ENCODE measurements around the gene DEDD2.
"Not testable (repeated sequence)": the region's sequence is repeated elsewhere in the genome, so short reads cannot be mapped to it uniquely, and the experiment has no call there.

GRCh38 chr19:42257842-42258241, 40.4 kb upstream of the DEDD2 start:
- TF ChIP-seq, protein P1, sequence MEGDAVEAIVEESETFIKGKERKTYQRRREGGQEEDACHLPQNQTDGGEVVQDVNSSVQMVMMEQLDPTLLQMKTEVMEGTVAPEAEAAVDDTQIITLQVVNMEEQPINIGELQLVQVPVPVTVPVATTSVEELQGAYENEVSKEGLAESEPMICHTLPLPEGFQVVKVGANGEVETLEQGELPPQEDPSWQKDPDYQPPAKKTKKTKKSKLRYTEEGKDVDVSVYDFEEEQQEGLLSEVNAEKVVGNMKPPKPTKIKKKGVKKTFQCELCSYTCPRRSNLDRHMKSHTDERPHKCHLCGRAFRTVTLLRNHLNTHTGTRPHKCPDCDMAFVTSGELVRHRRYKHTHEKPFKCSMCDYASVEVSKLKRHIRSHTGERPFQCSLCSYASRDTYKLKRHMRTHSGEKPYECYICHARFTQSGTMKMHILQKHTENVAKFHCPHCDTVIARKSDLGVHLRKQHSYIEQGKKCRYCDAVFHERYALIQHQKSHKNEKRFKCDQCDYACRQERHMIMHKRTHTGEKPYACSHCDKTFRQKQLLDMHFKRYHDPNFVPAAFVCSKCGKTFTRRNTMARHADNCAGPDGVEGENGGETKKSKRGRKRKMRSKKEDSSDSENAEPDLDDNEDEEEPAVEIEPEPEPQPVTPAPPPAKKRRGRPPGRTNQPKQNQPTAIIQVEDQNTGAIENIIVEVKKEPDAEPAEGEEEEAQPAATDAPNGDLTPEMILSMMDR (IDR thresholded peaks at IDR 0.05): not testable (repeated sequence)
- not testable (repeated sequence) for TF ChIP-seq POLR2A (IDR thresholded peaks at IDR 0.05)

All from thyroid gland (tissue), 4 donors.